EH (cell line): ENCODE data around the gene ZNF57.

Source experiments
- DNase-seq: peaks from one replicate; pipeline ENCODE4 v3.0.0-alpha.2; 2015; ENCODE audit warnings: low read depth

Gene ZNF57

GRCh38 chr19:2900296-2901252, at the start of gene ZNF57:
ZNF57 (plus strand) TSS chr19:2900928; CDS start chr19:2901046, 118 bp downstream.
- DNase-seq, result peak; percentile 100

- DNase-seq, result no peak
Measured at GRCh38 chr19:2852598-2852997, 48.1 kb upstream of the ZNF57 start.

DNA sequence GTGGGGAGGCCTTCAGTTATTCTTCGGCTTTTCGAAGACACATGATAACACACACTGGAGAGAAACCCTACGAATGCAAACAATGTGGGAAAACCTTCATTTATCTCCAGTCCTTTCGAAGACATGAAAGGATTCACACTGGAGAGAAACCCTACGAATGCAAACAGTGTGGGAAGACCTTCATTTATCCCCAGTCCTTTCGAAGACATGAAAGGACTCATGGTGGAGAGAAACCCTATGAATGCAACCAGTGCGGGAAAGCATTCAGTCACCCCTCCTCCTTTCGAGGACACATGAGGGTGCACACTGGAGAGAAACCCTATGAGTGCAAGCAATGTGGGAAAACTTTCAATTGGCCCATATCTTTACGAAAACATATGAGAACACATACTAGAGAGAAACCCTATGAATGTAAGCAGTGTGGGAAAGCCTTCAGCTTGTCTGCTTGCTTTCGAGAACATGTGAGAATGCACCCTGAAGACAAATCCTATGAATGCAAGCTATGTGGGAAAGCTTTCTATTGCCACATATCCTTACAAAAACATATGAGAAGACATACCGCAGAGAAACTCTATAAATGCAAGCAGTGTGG, 47.6 kb upstream of the ZNF57 start:
- no peak for DNase-seq

- no peak for DNase-seq
Measured at GRCh38 chr19:2854849-2855248, 45.9 kb upstream of the ZNF57 start.

GRCh38 chr19:2856457-2857050, 44.2 kb upstream of the ZNF57 start:
- DNase-seq, result no peak

DNA sequence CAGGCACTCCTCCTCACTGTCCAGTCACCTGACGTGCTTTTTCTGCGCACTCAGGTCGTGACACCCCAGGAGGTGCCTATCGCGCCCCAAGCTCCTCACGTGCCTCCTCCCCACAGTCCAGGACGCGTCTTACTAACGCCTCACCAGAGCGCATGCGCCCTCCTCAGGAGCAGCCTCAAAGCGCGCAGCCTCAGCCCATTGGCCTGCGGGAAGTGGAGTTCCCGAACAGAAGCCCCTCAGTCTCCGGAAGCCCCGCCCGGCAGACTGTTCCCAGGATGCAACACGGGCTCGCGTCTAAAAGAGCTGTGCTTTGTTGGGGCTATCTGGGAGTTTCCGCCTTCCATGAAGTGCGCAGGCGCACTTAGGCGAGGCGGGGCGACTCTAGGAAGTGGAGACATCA, 41.9 kb upstream of the ZNF57 start:
- no peak for DNase-seq

DNA sequence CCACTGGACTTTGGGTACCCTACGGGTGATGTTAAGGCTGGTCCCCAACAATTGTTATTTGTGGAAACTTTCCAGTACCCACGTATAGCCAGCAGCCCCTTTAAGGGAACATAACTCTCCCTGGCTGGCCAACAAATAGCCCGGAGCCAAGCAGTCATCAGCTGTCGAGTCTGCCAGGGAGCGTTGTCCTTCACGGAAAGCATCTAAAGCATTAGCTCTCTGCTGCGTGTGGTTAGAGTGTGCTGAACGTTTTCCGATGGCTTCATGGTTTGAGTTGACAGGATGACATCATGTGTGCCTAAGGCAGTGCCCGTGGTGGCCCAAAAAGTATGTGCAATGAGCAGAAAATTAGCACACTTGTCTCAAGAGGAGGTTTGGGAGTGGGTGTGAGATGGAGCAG, 36.9 kb upstream of the ZNF57 start:
- no peak for DNase-seq

DNA sequence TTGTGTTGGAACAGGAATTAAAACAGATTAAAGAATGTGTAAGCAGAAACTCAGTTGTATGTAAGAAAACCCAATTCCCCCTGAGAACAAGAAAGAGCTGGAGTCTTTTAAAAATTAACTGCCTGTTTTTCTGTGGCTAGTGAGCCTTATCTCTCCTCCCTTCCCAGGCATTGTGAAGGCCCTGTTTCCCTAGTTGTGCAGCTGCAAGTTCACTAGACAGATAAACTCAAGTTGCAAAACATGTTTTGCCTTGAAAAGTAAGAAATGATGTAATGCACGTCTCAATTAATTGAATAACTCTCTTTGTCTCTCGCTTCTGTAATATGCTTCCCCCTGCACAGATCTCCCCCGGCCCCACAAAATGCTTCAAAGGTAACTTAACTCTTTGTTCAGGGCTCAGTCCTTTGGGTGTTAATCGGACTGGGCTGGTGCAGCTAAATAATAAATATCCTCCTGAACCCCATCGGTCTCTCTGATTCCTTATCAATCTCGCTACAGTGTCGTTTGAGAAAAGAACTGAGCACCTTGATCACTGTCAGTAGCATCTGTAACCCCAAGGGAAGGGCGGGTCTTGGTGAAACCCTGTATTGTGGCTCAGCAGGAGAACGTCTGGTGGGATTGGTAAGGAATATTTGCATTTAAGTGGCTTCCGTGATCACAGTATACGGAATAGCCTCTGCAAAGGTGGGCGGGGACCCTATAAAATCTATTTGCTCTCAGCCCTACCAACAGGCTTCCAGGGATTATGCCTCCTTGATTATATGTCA, 35.2 kb upstream of the ZNF57 start:
- DNase-seq, result no peak

DNA sequence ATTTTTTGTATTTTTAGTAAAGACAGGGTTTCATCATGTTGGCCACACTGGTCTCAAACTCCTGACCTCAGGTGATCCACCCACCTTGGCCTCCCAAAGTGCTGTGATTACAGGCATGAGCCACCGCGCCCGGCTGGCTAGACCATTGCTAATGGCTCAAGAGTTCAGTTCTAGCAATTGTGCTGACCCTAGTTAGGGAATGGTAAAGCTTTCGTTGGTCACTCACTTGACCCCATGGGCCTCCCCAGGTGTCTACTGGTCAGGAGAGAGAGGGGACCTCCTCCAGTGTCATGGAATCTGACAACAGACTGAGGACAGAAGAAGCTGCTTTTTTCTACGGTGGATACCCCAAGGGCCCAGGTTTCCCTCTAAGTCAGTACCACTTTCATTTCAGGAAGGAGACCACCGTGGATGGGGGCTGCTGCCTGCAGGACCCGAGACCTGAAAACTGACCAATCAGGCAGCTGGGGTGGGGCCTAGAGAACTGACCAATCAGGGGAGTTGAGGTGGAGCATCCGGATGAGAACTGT, 34.2 kb upstream of the ZNF57 start:
- no peak for DNase-seq

- no peak for DNase-seq
Measured at GRCh38 chr19:2867025-2867991, 33.4 kb upstream of the ZNF57 start, which contains the start of gene ZNF556. ZNF556 (plus strand) TSS chr19:2867335; CDS start chr19:2867422, 87 bp downstream.

DNA sequence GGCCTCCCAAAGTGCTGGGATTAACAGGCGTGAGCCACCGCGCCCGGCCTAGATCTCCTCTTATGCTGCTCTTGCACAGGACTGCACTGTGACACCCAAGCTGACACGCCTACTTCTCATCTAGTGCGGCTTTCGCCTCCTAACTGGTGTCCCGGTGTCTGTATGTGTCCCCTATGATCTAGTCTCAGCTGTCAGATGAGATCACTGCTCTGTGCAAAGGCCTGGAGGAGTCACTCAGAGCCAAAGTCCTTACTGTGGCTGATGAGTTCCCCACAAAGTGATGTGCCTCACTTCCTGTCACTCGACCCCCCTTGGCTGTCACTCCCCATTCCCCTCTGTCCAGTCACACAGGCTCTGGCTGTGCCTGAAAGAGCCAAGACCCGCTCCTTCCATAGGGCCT, 31.1 kb upstream of the ZNF57 start:
- DNase-seq, result peak; percentile 10

GRCh38 chr19:2872175-2872574, 28.6 kb upstream of the ZNF57 start:
- DNase-seq, result peak; percentile 27

DNA sequence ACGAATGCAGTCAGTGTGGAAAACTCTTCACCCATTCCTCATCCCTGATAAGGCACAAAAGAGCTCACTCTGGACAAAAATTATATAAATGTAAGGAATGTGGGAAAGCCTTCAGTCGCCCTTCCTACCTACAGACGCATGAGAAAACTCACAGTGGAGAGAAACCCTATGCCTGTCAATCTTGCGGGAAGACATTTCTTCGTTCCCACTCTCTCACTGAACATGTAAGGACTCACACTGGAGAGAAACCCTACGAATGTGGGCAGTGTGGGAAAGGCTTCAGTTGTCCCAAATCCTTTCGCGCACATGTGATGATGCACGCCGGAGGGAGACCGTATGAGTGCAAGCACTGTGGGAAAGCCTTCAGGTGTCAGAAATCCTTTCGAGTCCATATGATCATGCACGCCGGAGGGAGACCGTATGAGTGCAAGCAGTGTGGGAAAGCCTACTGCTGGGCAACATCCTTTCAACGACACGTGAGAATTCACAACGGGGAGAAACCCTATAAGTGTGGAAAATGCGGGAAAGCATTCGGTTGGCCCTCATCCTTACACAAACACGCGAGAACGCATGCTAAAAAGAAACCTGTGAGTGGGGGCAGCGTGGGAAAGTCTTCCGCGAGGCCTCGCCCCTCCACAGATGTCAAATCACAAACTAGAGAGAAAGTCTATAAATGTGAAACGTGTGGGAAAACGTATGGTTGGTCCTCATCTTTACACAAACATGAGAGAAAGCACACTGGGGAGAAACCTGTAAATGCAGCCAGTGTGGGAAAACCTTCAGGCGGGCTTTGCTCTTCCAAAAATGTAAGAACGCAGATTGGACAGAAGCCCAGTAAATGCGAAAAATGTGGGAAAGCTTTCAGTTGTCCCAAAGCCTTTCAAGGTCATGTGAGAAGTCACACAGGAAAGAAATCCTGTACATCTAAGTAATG, 23.1 kb upstream of the ZNF57 start:
- no peak for DNase-seq

DNA sequence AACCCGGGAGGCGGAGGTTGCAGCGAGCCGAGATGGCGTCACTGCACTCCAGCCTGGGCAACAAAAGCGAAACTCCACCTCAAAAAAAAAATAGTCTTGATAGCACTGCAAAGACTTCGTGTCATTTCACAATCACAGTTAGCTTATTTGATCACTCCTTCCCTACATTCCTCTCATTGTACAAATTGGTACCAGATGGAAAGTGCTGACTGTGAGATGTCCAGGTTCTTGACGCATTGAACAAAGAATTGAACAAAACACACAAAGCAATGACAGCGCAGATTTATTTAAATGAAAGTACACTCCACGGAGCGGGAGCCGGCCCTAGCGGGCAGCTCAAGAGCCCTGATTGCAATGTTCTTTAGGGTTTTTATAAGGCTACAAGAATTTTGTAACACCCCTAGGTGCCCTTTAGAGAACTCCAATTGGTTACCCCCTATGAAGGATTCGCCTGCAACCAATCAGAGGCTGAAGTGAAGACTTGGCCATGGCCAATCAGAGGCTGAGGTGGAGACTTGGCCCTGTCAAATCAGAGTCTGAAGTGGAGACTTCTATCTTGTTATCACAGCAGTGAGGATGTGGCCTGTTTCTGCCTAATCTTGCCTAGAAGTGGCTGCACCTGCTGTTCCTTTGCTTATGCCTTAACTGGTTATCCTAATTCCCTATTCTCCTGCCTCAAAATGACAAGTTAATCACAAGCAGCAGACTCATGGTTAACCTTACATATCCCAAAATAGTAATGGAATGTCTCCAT, 16.9 kb upstream of the ZNF57 start:
- peak; percentile 17 for DNase-seq

DNA sequence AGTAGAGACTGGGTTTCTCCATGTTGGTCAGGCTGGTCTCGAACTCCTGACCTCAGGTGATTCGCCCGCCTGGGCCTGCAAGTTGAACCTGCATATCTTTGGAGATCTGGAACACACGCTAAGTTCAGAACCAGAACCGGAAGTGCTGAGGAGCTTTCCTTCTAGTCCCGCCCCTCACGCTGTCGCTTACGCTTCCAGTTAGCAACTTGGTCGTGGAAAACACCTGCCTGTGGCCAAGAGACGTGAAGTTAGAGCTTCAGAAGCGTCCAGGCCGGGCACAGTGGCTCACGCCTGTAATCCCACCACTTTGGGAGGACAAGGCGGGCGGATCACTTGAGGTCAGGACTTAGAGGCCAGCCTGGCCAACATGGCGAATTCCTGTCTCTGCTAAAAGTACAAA, 15.0 kb upstream of the ZNF57 start:
- DNase-seq, result no peak

DNA sequence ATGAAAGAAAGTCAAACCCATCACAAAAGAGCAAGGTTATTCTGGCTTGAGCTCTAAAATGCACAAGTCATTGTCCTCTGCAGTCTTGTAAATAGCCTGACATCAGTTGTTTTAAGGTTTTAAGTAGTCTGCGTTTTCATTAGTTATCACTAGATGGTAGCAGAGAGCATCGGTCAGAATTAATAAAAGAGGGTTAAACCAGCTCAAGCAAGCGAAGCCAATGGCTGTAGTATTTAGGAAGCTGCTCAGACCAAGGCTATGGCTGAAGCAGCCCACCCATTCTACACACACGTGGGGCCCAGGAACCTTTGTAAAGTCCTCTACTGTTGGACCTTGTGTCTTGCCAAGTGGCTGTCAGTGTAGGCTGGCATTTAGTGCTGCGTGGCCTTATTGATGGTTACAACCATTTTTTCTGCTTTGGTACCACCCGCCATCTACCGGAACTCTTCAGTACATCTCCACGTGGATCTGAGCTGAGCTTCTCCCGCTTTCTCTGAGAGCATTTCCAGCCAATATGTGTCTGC, 13.3 kb upstream of the ZNF57 start:
- DNase-seq, result peak; percentile 69

DNA sequence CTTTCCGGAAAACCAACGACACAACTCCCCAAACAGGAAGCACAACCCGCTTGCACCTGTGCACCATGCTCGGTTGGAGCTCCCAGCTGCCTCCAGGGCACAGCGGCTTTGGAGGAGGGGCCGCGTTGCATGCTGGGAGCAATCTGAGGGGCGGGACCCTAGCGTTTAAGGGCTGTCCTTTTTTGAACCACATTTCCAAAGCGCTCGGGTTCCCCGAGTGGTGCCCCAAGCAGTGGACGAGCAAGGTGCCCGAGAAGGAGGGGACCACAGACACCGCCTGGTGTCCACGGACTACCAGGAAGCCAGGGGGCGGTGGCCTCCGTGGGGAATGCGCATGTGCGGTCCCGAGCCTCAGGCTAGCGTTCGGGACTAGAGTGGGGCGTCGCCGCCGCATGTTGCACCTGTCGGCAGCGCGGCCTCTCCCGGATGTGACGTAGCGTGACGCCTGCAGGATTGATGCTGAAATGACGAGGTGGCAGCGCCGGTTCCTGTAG, 11.9 kb upstream of the ZNF57 start:
- no peak for DNase-seq

GRCh38 chr19:2890531-2890930, 10.2 kb upstream of the ZNF57 start:
- peak; percentile 20 for DNase-seq
